ENCODE results near the gene OR3A3.
A peak's percentile ranks its signal among the peaks of the same experiment; 100 is the strongest.
"Not testable (repeated sequence)": the region's sequence is repeated elsewhere in the genome, so short reads cannot be mapped to it uniquely, and the experiment has no call there.

OR3A3 gene

DNA sequence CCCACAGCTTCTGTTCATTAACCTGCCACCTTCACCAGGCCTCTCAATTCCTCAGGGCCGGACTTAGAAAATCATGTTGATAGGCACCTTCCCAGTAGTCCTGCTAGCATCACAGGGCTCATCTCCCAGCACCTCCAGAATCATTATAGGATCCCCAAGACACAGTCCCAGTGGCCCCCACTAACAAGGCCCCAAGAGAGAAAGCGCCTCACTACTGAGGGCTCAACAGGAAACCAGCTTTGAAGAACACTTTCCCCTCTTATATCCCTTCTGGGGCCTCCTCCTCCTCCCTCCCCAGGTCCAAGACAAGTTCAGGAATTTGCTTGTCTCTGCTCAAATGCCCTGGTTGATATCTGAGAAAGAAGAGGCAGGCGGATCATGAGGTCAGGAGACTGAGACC is at the start of gene OR3A3:
Gene OR3A3 (plus strand): TSS at position 301 of the 400 bp plus-strand sequence.
- DNase-seq (ENCODE audit: low spot score): no peak

DNA sequence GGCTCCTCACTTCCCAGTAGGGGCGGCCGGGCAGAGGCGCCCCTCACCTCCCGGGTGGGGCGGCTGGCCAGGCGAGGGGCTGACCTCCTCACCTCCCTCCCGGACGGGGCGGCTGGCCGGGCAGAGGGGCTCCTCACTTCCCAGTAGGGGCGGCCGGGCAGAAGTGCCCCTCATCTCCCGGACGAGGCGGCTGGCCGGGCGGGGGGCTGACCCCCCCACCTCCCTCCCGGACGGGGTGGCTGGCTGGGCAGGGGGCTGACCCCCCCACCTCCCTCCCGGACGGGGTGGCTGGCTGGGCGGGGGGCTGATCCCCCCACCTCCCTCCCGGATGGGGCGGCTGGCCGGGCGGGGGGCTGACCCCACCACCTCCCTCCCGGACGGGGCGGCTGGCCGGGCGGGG is 40.0 kb upstream of the OR3A3 start:
- not testable (repeated sequence) for DNase-seq (ENCODE audit: low spot score)

DNA sequence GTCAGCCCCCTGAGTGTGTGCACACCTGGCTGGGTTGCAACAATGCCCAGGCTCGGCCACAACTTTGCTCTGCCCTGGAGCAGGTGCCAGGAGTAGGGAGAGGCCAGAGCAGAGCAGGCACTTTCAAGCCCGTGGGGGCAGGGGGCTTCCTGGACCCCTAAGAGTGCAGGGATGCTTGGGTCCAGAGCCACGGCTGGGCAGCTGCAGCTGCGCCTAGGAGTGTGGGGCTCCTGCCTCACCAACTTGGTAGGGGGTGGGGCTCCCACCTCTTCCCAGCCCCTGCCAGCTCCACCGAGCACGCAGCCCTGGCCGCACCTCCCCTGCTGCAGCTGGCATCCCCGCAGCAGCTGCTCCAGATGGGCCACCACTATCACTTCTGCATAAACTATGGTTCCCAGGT is 32.8 kb upstream of the OR3A3 start:
- no peak for DNase-seq (ENCODE audit: low spot score)

DNA sequence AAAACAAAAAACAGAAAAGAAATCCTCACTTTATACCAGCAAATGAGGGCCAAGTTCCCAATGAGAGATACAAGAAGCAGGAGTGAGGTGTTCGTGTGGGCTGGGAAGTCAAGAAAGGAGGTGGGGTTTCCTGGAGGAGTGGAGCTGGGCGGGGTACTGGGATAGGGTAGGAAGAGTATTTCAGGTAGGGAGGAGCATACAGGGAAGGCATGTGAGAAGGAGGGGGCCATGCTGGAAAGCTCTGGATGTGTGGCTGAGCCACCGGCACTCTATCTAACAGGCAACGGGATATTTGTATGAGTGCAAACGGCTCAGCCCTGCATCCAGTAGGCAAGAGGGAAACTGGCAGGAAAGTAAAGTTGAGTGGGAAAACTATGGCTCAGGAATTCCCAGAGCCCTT is 29.2 kb upstream of the OR3A3 start:
- no peak for DNase-seq (ENCODE audit: low spot score)

DNA sequence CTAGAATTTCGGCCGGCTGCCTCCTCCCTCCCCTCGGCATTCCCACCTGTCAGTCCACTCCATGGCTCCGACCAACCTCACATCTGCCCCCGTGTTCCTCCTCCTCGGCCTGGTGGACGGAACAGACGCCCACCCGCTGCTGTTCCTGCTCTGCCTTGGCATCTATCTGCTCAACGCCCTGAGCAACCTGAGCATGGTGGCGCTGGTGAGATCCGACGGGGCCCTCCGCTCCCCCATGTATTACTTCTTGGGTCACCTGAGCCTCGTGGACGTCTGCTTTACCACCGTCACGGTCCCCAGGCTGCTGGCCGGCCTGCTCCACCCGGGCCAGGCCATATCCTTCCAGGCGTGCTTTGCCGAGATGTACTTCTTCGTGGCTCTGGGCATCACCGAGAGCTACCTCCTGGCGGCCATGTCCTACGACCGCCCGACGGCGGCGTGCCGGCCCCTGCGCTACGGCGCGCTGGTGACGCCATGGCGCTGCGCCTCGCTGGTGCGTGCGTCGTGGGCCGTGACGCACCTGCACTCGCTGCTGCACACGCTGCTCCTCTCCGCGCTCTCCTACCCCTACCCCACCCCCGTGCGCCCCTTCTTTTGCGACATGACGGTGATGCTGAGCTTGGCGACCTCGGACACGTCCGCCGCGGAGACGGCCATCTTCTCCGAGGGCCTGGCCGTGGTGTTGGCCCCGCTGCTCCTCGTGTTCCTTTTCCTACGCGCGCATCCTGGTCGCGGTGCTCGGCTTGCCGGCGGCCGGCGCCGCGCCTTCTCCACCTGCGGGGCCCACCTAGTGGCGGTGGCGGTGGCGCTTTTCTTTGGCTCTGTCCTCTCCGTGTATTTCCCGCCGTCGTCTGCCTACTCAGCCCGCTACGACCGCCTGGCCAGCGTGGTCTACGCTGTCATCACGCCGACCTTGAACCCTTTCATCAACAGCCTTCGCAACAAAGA is 25.0 kb upstream of the OR3A3 start, which contains the start of gene OR3A2:
Gene OR3A2 (minus strand): TSS at position 440 of the 948 bp plus-strand sequence.
- DNase-seq (ENCODE audit: low spot score): no peak

DNA sequence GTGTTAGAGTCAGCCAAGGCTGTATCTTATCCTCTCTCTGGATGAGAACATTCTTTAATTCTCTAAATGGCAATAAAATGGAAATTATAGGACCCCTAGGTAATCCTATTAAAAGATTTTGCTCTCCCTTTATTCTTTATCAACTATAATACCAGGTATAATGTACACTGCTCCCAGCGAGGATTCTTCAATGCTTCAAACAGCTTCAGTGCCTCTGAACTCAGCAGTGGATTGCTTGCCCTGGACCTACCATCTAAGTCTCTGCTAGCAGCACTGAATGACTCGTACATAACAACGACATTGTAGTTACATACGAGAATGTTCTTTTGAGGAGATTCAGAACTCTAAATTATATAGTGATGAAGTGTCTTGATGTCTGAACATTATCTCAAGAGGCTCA is 21.4 kb upstream of the OR3A3 start:
- DNase-seq (ENCODE audit: low spot score): no peak

DNA sequence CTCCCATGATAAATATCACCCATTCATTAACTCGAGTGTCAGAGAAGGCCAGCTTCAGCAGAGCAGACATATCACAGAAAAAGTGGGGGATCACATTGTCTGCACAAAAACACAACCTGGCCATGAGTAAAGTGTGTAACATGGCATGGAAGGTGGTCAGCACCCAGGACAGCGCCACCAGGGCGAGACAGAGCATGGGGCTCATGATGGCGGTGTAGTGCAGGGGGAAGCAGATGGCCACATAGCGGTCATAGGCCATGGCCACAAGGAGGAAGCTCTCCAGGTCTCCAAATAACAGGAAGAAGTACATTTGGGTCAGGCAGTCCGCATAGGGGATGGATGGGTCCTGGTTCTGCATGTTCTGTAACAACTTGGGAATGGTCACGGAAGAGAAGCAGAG is 13.4 kb upstream of the OR3A3 start:
- DNase-seq (ENCODE audit: low spot score): not testable (repeated sequence)

DNA sequence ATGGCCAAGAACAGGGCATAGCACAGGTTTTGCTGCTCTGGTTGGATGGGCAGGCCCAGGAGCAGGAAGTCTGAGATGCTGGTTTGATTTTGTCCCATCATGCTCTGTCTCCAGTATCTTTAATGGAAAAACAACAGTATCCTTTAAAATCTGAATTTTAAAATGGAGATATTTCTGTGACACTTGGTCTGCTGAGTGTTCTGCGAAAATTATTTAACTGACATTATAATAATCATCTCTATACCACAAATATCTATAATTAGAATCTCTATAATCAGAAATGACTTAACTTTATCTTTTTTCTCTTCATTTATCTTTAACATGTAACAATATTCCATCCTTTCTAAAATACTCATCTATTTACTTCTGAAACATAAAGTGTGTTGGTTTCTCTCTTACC is 12.9 kb upstream of the OR3A3 start, which contains the start of gene OR1E1:
Gene OR1E1 (minus strand): TSS at position 101 of the 400 bp plus-strand sequence. CDS start 0 bp downstream, at position 101.
- no peak for DNase-seq (ENCODE audit: low spot score)

DNA sequence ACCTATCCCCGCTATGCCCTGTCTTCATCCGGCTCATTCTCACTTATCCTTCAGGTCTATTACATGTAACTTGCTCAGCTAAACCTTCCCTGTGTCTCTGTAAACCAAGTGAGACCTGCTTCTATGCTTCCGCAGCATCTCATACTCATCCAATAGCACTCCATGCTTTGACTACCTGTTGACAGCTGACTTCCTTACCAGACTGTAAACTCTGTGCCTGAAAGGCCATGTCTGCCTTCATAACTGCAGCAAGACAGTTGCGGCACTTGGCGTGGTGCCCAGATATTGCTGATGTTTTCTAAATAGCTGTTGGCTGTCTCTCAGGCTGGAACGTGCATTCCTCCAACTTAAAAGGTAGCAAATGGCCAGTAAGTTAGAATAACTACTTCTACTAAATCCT is 11.1 kb upstream of the OR3A3 start:
- peak; percentile 0 for DNase-seq (ENCODE audit: low spot score)

DNA sequence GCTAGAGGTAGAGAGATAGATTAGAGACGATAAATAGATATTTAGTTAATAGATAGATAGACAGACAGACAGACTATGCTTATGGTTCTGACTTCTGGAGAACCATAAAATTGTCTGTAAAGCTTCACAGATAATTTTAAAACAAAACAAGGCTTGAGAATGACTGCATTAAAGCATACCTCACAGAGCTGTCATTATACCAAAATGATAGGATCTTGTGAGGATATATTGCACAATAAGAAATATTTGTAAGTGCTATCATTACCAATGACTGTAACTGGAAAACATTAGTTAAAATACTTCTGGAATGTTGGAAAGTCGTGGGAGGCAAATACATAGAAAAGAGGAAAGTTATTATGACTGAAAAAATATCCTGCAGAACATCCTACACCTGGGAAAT is 9.4 kb upstream of the OR3A3 start:
- DNase-seq (ENCODE audit: low spot score): no peak

DNA sequence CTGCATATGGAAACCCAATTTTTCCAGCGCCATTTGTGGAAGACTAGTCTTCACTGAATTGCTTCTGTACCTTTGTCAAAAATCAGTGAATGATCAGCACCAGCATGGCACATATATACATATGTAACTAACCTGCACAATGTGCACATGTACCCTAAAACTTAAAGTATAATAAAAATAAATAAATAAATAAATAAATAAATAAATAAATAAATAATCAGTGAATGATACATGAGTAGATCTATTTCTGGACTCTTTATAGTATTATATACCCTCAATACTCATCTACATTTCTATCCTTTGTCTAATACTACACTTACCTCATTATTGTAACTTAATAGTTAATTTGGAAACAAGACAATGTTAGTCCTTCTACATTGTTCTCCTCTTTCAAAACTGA is 7.3 kb upstream of the OR3A3 start:
- DNase-seq (ENCODE audit: low spot score): not testable (repeated sequence)

DNA sequence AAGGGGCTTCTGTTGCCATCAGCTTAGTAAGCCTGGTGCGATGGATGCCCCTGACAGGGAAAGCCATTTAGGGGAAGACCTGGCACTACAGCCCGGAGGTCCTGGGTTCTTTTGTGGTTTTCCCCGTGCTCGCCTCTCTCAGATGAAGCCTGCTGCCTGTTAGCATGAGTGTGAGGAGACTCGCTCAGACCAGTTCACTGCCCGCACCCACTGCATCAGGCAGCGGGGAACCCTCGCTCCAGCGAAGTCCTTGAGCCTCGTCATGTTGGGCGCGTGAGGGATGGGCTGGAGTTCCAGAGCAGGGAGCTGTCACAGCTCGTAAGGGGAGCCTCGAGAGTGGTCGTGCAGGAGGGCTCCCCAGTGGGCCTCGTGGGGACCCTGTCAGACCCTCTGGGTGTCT is 1.0 kb downstream of the OR3A3 start:
- DNase-seq (ENCODE audit: low spot score): not testable (repeated sequence)

DNA sequence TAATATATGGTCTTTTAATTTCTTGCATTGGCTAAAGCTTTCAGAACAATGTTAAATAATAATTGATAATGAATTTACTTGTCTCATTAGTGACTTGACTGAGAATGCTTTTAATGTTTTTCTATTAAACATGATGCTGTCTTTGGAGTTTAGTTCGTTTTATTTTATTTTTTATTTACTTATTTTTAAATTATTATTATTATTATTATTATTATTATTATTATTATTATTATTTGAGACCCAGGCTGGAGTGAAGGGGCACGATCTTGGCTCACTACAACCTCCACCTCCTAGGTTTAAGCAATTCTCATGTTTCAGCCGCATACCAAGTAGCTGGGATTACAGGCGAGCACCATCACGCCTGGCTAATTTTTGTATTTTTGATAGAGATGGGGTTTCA is 4.4 kb downstream of the OR3A3 start:
- no peak for DNase-seq (ENCODE audit: low spot score)

DNA sequence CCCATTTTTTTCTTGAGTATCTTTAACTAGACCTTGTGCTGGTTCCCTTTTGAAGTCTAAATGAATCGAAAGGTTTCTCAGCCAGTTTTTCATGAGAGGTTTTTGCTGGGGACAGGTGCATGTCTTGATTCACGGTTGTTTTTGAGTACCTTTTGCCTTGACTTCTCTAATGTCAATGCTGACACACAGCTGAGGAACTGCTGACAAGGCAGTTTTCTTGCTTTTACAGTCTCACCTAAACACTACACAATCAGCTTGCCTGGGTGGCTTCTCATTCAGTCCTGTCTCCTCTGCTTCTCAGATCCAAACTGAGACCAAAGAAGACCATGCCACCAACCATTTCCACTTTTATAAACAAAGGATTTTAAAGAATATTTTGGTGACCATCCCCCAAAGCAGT is 7.1 kb downstream of the OR3A3 start:
- no peak for DNase-seq (ENCODE audit: low spot score)

DNA sequence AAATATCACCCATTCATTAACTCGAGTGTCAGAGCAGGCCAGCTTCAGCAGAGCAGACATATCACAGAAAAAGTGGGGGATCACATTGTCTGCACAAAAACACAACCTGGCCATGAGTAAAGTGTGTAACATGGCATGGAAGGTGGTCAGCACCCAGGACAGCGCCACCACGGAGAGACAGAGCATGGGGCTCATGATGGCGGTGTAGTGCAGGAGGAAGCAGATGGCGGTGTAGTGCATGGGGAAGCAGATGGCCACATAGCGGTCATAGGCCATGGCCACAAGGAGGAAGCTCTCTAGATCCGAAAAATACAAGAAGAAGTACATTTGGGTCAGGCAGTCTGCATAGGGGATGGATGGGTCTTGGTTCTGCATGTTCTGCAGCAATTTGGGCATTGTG is 22.0 kb downstream of the OR3A3 start:
- peak; percentile 2 for DNase-seq (ENCODE audit: low spot score)

DNA sequence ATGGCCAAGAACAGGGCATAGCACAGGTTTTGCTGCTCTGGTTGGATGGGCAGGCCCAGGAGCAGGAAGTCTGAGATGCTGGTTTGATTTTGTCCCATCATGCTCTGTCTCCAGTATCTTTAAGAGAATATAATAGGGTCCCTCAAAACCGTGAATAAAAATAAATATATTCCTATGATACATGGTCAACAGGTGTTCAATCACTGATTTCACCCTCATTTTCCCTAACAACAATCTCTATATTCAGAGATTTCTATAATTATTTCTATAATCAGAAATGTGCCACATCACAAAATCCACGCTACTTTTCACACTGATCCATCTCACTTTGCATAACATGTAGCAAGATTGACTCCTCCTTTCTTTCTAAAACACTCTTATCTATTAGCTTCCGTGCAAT is 22.6 kb downstream of the OR3A3 start, which contains the start of gene OR1E2:
Gene OR1E2 (minus strand): TSS at position 101 of the 400 bp plus-strand sequence. CDS start 0 bp downstream, at position 101.
- DNase-seq (ENCODE audit: low spot score): no peak

DNA sequence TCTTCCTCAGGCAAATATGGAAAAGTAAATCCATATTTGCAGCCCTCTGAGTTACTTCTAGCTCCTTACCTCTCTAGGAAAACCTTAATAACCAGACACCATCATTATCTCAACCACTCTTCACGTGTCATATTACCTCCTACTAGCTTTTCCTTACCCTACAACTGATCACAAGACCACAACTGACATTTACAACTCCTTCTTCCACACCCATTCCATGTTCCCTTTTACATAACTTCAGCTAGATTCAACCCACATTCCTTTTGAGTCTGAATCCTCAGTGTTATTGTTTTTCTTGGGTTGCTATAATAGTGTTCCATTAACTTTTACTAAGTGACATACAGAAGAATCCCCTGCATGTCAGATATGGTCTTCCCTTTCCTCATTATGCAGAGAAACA is 27.2 kb downstream of the OR3A3 start:
- DNase-seq (ENCODE audit: low spot score): no peak

DNA sequence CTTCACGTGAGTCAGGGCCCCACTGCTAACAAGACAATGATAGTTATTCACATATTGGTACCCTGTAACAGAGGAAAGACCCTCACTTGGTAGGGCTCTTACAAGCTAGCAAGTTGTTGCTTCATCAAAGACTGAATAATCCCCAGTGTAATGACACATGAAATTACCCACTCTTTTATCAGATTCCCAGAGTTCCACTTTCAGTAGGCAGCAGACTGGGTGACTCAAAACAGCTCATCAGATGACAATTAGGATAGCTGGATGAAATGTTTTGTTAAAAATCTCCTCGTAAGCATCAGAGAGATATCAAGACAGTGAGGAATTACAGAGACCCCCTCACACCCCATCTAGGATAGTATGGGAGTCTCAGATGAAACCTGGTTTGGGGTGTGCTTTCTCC is 29.3 kb downstream of the OR3A3 start:
- no peak for DNase-seq (ENCODE audit: low spot score)

DNA sequence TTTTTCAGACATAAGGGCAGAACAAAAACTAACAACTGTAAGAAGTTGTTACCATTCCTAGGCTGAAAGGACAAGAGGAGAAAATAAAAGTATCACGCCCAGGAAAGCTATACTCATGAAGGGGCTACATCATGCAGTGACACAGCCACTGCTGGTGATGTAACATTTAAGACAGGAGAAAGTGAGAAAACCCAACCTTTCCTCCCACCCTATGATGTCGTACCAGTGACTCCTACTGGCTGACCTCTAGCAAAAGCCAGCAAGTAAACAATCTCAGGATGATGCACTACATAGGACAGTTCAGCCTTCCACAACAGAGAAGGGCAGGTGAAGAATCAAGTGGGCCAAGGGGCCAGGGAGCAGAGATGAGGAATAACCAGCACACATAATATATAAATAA is 36.5 kb downstream of the OR3A3 start:
- peak; percentile 50 for DNase-seq (ENCODE audit: low spot score)

DNA sequence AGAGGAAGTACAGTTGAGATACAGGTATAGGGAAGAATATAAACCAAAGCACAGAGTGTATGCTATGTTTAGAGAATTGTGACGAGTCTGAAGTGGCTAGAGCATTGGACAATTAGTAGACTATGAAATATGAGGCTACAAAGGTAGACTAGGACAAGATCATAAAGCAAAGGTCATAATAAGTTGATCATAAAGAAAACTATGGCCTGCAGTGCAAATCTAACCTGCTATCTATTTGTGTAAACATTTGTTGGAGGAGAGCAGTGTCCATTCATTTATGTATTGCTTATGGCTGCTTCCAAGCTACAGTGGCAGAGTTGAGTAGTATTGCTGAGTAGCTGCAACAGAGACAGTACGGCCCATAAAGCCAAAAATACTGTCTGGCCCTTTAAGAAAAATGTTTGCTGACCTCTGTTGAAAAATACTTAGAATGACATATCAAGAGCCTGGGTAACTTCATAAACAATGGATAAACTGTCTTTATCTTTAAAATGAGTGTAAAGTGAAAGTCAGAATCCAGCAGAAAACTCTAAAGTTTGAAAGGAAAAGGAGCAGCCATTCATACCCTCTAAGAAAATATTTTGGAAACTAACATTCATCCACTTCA is 37.0 kb downstream of the OR3A3 start:
- no peak for DNase-seq (ENCODE audit: low spot score)

DNA sequence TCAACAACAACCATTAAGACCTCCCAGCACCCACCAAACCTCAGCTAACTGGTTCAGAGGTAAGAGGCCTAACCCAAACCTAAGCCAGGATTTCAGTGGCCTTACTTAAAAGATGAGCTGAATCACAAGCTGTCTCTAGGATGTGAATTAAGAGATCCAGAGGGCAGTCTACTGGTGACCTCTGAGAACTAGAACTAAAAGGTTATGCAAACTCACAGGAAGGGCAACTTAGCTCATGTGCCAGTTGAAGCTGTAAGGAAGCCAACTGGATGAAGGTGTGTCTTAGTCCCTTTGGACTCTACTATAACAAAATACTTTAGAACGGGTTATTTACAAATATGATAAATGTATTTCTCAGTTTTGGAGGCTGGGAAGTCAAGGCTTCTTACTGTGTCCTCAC is 55.2 kb downstream of the OR3A3 start:
- not testable (repeated sequence) for DNase-seq (ENCODE audit: low spot score)

DNA sequence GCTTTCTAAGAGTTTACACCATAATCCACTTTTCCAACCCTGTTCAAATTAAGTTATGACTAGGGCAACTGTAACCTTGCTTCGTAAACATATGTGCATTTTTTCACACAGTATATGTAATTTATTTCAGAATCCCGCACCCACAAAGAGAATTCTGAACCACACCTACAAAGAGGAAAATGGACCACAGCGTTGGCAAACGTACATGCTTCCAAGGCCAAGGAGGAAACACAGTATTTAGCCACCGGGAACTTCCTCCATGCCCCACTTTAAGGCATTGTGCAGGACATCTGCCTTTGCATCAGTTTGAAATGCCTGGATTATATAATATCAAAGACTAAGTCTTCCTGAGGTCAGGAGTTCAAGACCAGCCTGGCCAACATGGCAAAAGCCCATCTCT is 58.4 kb downstream of the OR3A3 start:
- no peak for DNase-seq (ENCODE audit: low spot score)

DNA sequence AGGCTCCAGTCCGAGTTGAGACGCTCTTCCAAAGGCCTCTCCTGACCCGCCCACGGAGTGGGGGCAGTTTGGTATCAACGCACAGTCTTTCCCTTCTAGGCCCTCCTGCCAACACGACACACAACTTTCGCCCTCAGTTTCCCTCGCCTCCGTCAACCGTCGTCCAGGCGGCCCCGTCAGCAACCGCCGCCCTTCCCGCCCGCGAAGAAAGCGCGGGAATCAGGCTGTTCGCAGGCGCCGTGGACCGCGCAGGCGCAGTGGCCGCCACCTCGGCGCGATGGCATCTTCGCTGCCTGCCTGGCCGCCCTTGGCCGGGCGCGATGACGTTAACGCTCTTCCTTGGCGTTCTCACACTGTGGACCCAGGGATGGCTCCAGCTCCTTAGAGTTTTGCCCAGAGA is 60.4 kb downstream of the OR3A3 start, which contains the start of gene SPATA22:
Gene SPATA22 (minus strand): TSS at position 221 of the 400 bp plus-strand sequence. CDS start 2,494 bp downstream, outside the sequence.
- no peak for DNase-seq (ENCODE audit: low spot score)

Data from NAMALWA (cell line).